Spleen (tissue), 7 donors: ENCODE results near the gene S100A3.

Experiments used
- POLR2A ChIP-seq, 3 donors: fragments of 450-650 bp; IDR thresholded peaks; one replicate each; pipeline ENCODE4 v1.5.1; 2017; ENCODE audit warnings: antibody characterized with exemption in 3 of 3, mild to moderate bottlenecking in 1 of 3
- TF ChIP-seq, protein P1 (sequence below), 11 experiments: fragments of 200-600 bp in 7 of 11; fragments of 450-650 bp in 4 of 11; sonication (generic) in 4 of 11; IDR thresholded peaks in 8 of 11; conservative IDR thresholded peaks in 3 of 11; 1 replicate in 7 of 11; 2 replicates in 4 of 11; pipeline versions ENCODE4 v1.4.0 to v1.8.0; 2016 to 2021; ENCODE audit warnings: antibody characterized with exemption in 11 of 11, inconsistent platforms in 4 of 11, mild to moderate bottlenecking in 1 of 11
- donor health status: DM: no; HTN: no; CAD: no; lungs with moderate emphysema.
- donor health status: DM: no; HTN: no; CAD: no.
- donor health status: DM: no; HTN: no; CAD: no.

DNA sequence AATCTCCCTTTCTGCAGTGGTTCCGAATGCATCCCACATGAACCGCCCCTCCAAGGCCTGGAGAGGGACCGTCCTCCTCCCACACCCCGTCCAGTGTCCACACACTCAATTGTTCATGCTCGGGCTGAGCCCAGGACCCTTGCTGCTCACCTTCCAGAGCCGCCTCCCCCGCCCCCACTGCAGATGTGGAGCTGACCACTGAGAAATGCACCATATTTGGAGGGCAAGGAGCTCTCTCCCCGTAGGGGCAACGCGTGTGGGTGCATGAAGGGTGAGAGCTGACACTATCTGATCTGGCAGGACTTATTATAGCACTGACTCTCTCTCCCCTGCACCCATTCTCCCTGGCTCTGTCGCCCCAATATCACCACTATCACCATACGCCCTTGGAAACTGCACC is 4.0 kb upstream of the S100A3 start:
- no peak for TF ChIP-seq POLR2A (IDR thresholded peaks at IDR 0.05)
- TF ChIP-seq, protein P1, sequence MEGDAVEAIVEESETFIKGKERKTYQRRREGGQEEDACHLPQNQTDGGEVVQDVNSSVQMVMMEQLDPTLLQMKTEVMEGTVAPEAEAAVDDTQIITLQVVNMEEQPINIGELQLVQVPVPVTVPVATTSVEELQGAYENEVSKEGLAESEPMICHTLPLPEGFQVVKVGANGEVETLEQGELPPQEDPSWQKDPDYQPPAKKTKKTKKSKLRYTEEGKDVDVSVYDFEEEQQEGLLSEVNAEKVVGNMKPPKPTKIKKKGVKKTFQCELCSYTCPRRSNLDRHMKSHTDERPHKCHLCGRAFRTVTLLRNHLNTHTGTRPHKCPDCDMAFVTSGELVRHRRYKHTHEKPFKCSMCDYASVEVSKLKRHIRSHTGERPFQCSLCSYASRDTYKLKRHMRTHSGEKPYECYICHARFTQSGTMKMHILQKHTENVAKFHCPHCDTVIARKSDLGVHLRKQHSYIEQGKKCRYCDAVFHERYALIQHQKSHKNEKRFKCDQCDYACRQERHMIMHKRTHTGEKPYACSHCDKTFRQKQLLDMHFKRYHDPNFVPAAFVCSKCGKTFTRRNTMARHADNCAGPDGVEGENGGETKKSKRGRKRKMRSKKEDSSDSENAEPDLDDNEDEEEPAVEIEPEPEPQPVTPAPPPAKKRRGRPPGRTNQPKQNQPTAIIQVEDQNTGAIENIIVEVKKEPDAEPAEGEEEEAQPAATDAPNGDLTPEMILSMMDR (IDR thresholded peaks at IDR 0.05 in 8 of 11, conservative IDR thresholded peaks at IDR 0.05 in 3 of 11), result no peak
